ENCODE data around the gene CELSR2.

The CELSR2 gene

DNA sequence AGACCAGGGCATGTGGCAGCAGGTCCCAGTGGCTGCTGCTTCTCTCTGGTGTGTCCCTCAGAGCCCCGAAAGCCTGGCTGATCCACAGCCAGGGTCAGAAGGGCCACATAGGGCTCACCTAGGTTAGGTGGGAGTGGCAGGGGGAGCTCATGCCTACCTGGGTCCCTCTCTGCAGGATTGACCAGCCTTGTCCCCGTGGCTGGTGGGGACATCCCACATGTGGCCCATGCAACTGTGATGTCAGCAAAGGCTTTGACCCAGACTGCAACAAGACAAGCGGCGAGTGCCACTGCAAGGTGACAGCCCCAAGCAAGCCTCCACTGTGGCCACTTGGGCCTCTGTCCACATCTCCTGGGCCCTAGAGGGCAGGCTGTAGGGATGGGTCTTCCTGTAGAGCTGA, 15.7 kb downstream of the CELSR2 start:
- no peak for DNase-seq

DNA sequence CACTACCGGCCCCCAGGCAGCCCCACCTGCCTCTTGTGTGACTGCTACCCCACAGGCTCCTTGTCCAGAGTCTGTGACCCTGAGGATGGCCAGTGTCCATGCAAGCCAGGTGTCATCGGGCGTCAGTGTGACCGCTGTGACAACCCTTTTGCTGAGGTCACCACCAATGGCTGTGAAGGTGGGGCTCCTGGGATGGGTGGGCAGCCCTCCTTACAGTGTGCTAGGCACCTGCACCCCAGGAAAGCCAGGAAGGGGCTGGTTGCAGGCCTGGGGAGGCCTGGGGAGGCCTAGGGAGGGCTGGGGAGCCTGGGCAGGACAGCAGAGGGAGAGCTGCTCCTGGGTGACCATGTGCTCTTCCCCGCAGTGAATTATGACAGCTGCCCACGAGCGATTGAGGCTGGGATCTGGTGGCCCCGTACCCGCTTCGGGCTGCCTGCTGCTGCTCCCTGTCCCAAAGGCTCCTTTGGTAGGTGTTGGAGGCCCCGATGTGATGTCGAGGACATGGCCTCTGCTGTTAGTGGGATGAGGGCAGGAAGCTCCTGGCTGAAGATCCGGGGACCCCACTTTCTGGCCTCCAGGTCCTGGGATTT, 16.5 kb downstream of the CELSR2 start:
- DNase-seq = no peak

DNA sequence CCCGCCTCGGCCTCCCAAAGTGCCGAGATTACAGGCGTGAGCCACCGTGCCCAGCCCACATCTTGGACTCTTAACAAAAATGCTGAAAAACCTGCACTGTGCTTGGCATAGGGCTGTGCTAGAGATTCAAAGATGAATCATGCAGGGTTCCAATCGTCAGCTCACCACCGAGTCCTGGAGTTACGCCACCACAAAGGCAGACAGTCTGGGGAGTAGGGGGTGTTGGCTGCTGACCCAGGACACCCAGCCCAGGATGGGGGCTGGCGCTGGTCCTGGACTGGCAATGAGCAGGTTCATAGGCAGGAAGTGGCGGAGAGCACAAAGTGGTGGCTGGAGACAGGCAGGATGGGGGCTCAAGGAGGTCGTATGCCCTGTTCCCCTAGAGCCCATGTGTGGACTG, 17.6 kb downstream of the CELSR2 start:
- DNase-seq = no peak

DNA sequence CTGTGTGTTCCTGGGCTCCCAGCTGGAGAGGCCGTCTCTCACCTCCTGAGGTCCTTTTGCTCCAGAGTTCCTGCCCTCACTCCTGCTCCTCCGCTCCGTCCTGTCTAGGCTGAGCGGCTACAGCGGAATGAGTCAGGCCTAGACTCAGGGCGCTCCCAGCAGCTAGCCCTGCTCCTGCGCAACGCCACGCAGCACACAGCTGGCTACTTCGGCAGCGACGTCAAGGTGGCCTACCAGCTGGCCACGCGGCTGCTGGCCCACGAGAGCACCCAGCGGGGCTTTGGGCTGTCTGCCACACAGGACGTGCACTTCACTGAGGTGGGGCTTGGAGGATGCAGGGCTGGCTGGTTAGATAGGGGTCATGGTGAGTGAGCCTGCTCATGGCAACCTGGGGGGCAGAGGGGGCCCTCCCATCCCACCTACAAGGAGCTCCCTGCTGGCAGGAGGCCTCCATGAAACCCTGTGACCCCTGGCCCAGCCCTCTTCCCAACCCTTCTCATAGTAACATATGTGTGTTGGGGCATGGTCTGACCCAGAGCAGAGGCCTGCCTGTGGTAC, 18.5 kb downstream of the CELSR2 start:
- no peak for DNase-seq

DNA sequence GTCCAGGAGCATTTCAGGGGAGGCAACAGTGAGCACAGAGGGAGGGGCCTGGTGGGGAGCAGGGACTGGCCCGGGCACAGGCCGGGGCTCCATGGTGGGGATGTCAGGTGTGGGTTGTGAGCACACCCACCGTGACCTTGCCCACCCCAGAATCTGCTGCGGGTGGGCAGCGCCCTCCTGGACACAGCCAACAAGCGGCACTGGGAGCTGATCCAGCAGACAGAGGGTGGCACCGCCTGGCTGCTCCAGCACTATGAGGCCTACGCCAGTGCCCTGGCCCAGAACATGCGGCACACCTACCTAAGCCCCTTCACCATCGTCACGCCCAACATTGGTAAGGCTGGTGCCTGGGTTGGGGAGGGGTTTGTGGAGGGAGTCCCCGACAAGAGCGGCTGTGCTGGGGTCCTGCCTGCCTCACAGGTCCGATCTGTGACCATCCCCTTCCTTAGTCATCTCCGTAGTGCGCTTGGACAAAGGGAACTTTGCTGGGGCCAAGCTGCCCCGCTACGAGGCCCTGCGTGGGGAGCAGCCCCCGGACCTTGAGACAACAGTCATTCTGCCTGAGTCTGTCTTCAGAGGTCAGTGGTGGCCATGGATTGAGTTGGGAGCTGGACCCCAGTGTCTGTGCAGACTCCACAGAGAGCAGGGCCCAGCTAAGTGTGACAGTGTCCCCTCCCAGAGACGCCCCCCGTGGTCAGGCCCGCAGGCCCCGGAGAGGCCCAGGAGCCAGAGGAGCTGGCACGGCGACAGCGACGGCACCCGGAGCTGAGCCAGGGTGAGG, 19.3 kb downstream of the CELSR2 start:
- DNase-seq = no peak

DNA sequence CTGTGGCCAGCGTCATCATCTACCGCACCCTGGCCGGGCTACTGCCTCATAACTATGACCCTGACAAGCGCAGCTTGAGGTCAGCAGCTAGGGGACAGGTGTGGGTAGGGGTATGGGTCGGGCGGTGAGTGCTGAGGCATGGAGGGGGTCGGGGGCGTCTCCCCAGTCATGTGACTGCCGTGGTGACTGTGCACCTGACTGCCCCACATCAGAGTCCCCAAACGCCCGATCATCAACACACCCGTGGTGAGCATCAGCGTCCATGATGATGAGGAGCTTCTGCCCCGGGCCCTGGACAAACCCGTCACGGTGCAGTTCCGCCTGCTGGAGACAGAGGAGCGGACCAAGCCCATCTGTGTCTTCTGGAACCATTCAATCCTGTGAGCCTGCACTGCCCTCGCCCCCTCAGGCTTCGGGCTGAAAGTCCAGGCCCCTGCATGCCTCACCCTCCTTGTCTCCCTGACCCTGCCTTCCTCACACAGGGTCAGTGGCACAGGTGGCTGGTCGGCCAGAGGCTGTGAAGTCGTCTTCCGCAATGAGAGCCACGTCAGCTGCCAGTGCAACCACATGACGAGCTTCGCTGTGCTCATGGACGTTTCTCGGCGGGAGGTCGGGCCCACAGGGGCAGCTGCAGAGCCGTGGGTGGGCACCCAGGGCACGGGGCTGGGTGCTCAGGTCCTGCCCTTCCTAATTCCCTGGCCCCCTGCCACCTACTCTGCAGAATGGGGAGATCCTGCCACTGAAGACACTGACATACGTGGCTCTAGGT, 20.1 kb downstream of the CELSR2 start:
- no peak for DNase-seq

DNA sequence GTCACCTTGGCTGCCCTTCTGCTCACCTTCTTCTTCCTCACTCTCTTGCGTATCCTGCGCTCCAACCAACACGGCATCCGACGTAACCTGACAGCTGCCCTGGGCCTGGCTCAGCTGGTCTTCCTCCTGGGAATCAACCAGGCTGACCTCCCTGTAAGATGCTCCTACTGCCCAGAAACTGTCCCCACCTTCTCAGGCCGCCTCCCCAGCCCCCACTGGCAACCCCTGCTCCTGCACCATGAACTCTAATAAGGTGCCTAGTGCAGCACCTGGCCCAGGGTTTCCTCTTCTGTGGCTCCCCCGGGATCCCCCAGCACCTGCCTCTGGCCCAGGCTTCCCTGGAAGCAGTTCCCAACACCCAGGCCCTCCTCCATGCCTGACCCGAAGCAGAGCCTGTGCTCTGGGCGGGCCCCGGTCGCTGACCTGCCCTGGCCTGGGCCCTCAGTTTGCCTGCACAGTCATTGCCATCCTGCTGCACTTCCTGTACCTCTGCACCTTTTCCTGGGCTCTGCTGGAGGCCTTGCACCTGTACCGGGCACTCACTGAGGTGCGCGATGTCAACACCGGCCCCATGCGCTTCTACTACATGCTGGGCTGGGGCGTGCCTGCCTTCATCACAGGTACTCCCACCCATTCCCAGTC, 20.8 kb downstream of the CELSR2 start:
- no peak for DNase-seq

DNA sequence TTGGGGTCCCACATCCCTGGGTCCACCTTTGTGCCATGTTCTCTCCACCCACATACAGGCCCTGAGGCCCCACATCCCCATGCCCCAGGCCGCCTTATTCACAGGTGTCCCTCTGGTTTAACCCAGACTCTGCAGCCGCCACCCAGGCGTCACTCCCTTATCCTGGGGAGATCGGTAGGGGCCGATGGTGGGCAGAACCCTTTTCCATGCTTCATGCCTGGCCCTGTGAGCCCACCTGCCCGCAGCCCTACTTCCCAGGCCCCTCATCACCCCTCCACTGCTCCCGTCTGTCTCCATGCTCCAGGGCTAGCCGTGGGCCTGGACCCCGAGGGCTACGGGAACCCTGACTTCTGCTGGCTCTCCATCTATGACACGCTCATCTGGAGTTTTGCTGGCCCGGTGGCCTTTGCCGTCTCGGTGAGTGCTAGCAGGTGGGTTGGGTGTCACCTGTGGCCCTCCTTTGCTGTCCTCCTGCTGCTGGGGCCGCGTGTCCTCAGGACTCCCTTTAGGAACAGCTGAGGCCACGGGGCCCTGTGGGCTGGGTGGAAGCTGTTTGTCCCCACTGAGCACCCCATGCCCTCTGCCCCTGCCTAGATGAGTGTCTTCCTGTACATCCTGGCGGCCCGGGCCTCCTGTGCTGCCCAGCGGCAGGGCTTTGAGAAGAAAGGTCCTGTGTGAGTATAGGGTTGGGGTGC, 21.4 kb downstream of the CELSR2 start:
- DNase-seq = no peak

DNA sequence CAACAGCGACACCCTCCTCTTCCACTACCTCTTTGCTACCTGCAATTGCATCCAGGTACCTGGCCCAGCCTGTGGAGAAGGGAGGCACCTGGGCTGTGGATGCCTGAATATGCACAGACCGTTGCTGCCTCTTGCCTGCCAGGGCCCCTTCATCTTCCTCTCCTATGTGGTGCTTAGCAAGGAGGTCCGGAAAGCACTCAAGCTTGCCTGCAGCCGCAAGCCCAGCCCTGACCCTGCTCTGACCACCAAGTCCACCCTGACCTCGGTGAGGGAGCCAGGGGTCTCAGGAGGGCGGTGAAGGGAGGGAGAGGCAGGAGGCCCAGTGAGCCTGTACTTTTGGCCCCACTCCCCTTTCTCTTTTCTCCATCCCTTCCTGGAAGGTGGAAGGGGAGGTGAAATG, 22.1 kb downstream of the CELSR2 start:
- DNase-seq = no peak

DNA sequence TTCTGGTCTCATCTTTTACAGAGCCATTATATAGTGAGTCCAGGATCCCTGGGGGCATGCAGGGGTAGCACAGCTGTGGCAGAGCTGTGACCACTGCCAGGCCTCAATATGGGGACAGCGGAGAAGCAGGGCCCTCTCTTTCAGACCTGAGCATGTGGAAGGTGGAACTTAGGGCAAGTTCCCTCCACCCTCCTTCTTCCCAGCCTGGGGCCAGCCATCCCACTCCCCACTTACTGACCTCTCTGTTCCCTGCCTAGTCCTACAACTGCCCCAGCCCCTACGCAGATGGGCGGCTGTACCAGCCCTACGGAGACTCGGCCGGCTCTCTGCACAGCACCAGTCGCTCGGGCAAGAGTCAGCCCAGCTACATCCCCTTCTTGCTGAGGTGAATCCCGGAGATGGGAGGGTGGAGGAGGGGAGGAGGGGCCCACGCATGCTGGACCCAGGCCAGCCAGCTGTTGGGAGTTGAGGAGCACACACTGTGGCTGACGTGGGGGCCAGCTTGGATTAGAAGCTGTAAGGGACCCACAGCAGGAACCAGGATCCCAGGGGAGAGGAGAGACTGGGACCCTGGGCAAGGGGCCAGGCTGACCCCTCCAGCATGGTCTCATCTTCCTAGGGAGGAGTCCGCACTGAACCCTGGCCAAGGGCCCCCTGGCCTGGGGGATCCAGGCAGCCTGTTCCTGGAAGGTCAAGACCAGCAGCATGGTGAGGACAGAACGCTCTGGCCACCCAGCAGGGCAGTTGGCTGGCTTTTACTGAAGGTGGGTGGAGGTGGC, 22.9 kb downstream of the CELSR2 start:
- DNase-seq = no peak

DNA sequence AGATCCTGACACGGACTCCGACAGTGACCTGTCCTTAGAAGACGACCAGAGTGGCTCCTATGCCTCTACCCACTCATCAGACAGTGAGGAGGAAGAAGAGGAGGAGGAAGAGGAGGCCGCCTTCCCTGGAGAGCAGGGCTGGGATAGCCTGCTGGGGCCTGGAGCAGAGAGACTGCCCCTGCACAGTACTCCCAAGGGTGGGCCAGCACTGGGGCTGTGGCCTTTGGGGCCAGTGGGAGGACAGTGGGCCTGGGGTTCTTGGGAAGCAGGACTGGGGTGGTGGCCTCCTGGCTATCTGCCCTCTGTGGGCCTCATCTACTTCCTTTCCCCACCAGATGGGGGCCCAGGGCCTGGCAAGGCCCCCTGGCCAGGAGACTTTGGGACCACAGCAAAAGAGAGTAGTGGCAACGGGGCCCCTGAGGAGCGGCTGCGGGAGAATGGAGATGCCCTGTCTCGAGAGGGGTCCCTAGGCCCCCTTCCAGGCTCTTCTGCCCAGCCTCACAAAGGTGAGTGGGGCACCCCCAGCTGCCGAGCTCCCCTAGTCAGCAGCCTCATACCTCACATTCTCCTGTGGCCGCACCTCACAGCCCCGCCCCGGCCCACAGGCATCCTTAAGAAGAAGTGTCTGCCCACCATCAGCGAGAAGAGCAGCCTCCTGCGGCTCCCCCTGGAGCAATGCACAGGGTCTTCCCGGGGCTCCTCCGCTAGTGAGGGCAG, 23.6 kb downstream of the CELSR2 start:
- no peak for DNase-seq

DNA sequence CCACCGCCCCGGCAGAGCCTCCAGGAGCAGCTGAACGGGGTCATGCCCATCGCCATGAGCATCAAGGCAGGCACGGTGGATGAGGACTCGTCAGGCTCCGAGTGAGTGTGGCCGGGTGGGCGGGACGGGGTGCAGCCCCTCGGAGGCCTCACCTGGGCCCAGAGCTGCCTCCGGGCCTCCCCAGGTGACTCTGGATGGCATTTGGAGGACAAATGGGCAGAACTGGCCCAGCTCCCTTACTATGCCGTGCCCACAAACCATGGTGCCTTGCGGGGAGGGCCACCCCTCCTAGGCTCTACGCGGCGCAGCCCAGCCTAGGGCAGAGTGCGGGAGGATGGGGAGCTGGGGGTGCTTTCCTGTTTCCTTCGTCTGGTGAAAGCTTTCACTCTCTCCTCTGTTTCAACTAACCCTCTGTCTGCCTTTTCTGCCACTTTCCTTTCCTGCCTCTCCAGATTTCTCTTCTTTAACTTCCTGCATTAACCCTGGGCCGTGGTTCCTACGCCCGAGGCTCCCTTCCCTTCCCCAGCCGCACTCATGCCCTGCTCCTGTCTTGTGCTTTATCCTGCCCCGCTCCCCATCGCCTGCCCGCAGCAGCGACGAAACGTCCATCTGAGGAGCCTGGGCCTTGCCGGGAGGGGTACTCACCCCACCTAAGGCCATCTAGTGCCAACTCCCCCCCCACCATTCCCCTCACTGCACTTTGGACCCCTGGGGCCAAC, 24.4 kb downstream of the CELSR2 start:
- no peak for DNase-seq

DNA sequence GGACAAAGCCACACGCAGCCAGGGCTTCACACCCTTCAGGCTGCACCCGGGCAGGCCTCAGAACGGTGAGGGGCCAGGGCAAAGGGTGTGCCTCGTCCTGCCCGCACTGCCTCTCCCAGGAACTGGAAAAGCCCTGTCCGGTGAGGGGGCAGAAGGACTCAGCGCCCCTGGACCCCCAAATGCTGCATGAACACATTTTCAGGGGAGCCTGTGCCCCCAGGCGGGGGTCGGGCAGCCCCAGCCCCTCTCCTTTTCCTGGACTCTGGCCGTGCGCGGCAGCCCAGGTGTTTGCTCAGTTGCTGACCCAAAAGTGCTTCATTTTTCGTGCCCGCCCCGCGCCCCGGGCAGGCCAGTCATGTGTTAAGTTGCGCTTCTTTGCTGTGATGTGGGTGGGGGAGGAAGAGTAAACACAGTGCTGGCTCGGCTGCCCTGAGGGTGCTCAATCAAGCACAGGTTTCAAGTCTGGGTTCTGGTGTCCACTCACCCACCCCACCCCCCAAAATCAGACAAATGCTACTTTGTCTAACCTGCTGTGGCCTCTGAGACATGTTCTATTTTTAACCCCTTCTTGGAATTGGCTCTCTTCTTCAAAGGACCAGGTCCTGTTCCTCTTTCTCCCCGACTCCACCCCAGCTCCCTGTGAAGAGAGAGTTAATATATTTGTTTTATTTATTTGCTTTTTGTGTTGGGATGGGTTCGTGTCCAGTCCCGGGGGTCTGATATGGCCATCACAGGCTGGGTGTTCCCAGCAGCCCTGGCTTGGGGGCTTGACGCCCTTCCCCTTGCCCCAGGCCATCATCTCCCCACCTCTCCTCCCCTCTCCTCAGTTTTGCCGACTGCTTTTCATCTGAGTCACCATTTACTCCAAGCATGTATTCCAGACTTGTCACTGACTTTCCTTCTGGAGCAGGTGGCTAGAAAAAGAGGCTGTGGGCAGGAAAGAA, 25.5 kb downstream of the CELSR2 start:
- no peak for DNase-seq

DNA sequence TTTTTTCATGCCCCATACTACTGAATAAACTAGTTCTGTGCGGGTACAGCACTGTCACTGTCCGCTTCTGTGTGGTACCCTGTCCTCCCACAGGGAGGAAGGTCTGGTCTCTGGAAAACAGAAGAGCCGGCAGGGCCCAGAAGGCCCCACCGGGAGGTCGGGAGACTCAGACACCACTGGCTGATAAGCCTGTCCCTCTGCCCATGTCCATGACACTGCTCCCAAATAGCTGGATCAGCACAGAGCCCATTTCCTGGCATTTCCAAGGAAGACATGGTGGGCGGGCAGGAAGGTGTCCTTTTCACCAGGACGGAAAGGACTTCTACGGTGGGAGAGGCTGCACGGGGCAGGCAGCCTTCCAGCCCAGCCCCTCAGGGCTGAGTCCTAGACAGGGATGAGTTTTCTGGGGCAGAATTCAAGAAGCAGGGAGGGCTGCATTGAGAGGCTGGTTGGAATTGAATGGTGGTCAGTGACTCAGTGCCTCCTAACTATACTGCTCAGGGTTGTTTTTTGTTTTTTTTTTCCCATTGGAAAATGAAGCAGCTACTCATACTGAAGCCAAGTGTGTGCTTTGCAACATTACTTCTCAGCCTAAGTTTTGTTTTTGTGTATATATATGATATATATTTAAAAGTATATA, 26.5 kb downstream of the CELSR2 start:
- no peak for DNase-seq

DNA sequence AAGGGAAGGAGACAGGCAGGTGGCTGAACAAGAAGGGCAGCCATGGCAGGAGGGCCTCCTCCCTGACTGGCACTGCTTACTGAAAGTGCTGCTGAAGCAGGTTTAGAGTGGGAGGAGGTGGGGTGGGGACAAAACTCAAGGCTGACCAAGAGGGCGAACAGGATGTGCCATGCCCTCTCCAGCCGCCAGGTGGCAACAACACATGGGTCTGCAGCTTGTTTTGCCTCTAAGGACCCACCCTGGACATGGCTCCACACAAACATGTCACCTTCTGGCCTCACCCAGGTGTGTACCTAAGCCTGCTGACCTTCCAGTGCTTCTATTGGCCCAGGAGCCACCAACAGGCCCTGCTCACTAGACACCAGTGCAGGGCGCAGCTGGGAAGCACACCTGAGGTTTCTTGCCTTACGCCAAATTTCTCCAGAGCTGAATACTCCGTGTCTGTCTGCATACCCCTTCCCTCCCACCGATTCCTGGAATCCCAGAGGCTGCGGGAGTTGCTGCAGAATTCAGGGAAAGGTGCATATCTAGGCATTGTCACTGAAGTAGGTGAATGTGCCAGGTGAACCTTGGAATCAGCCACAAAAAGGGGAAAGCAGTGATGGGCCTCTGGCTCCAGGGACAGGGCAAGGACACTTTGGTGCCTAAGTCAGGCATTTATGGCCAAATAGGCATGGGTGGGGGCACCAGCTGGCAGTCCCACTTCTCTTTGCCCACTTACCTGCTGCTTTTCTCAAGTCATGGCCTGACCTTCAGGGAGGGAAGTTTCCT, 28.3 kb downstream of the CELSR2 start:
- DNase-seq = peak; percentile 27

DNA sequence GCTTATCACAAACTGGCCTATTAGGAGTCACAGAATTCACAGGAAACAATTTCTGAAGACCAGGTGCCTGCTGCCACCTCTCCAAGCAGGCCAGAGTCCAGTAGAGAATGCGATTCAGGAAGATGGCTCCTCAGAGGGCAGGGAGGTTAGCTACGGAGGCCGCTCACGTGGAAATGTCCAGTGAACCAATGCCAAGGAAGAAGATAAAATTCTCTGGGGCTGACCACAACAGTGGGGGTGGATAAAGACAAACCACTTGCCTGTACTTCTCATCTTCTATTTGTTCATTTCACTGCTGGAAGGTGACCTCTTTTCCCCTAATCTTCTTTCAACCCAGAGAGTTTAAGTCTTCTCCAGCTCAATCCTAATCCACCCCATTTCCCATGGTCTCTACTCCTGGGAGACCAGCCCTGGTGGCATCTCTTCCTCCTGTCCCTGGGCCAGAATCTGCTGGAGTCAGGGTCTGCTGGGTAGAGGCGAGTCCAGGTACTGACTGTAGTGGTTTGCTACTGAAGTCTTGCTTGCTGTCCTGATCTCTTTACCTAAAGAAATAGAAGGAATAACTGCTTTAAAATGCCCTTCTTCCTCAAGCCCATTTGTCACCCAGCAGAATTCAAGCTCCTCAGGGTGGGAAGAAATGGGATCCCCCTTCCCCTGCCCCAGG, 30.4 kb downstream of the CELSR2 start:
- DNase-seq = no peak

DNA sequence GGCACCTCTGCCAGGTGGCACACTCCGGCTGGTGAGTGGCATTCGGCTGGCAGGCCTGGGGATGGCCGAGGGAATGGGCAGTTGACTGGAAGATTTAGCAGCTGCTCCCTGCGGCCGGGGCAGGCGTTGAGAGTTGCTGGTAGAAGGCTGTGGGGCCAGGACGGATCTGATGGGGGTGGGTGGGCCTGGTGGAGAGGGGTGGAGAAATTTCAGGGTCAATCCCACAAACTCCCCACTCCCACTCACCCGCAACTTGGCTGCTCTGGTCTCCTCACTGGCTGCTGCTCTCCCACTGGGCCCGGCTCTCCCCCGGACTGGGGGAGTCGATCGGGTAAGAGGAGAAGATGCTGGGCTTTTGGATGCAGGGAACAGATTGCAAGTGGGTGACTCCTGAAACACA, 31.5 kb downstream of the CELSR2 start:
- no peak for DNase-seq

Measured in central memory CD4-positive, alpha-beta T cell (primary cell).